ENCODE data around the gene YTHDF1.

DNA sequence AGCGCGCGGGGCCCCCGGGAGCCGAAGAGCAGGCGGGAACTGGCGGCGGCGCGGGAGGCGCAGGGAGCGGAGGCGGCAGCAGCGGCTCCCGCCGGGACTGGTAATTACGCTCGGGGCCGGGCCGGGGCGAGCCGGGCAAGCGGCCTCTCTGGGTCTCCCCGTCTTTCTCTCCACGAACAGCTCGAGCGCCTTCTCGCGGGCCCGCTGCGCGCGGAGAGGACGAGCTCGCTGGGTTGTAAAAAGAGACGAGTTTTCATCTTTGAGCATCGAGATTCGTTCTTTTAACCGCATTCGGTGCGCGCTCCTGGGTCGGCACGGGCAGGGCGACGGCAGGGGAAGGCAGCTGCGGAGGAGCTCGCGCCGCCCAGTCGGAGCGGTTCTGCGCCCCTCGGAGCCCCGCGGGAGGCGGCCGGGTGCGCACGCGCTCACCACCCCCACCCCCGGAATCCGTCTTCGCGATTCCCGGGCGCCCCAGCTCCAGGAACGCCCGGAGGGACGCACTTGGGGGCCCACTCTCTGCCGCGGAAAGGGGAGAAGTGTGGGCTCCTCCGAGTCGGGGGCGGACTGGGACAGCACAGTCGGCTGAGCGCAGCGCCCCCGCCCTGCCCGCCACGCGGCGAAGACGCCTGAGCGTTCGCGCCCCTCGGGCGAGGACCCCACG is 38.0 kb downstream of the YTHDF1 start:
- TF ChIP-seq, protein P1, sequence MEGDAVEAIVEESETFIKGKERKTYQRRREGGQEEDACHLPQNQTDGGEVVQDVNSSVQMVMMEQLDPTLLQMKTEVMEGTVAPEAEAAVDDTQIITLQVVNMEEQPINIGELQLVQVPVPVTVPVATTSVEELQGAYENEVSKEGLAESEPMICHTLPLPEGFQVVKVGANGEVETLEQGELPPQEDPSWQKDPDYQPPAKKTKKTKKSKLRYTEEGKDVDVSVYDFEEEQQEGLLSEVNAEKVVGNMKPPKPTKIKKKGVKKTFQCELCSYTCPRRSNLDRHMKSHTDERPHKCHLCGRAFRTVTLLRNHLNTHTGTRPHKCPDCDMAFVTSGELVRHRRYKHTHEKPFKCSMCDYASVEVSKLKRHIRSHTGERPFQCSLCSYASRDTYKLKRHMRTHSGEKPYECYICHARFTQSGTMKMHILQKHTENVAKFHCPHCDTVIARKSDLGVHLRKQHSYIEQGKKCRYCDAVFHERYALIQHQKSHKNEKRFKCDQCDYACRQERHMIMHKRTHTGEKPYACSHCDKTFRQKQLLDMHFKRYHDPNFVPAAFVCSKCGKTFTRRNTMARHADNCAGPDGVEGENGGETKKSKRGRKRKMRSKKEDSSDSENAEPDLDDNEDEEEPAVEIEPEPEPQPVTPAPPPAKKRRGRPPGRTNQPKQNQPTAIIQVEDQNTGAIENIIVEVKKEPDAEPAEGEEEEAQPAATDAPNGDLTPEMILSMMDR (IDR thresholded peaks at IDR 0.05) = no peak
- no peak for TF ChIP-seq POLR2A (IDR thresholded peaks at IDR 0.05)

Data from upper lobe of left lung (tissue), 4 donors.